Osteocyte (in vitro differentiated cells): ENCODE results near the gene FAM161B. TPM values are rescaled to one million over a fixed set of nuclear protein-coding genes. Genes with fewer than 3 reads are reported as not detected.
"Not testable (repeated sequence)": the region's sequence is repeated elsewhere in the genome, so short reads cannot be mapped to it uniquely, and the experiment has no call there.

ENCODE experiments used
- DNase-seq: peaks from one replicate; pipeline ENCODE4 v3.0.0; 2021; ENCODE audit warnings: mixed read lengths; ENCODE audit not compliant: unreplicated experiment; ENCODE audit errors: extremely low spot score
- H3K27ac Mint-ChIP-seq: one replicate; pipeline ENCODE4 v1.8.0; 2021; ENCODE audit warnings: mild to moderate bottlenecking, mixed read lengths; ENCODE audit not compliant: unreplicated experiment
- H3K27me3 Mint-ChIP-seq: one replicate; pipeline ENCODE4 v1.8.0; 2021; ENCODE audit warnings: mixed read lengths; ENCODE audit not compliant: unreplicated experiment
- H3K36me3 Mint-ChIP-seq: one replicate; pipeline ENCODE4 v1.8.0; 2021; ENCODE audit warnings: mixed read lengths; ENCODE audit not compliant: unreplicated experiment
- H3K4me1 Mint-ChIP-seq: one replicate; pipeline ENCODE4 v1.8.0; 2021; ENCODE audit warnings: mixed read lengths; ENCODE audit not compliant: unreplicated experiment
- H3K4me3 Mint-ChIP-seq: one replicate; pipeline ENCODE4 v1.8.0; 2021; ENCODE audit warnings: mild to moderate bottlenecking, moderate library complexity, mixed read lengths; ENCODE audit not compliant: unreplicated experiment
- H3K9me3 Mint-ChIP-seq: one replicate; pipeline ENCODE4 v1.8.0; 2021; ENCODE audit warnings: mixed read lengths; ENCODE audit not compliant: unreplicated experiment
- CTCF ChIP-seq: fragments of 200-600 bp; sonication (generic); IDR thresholded peaks from 2 replicates; pipeline ENCODE4 v1.5.0; 2021; ENCODE audit warnings: antibody characterized with exemption, mild to moderate bottlenecking, moderate library complexity
- total RNA-seq: library from RNA; stranded (reverse); gene quantifications from 2 replicates; pipeline ENCODE4 v1.2.1, GENCODE V29; 2021

FAM161B gene
- total RNA-seq, 1 donor from 2014 or later = 5.8 TPM

GRCh38 chr14:73996731-73997107, 46.8 kb upstream of the FAM161B start:
- Mint-ChIP-seq H3K36me3 (peaks cover 15% of the 10 kb centered on the region), H3K27ac (no peak overlapping the region), H3K4me1 (no peaks in the 10 kb centered on the region), H3K9me3 (no peaks in the 10 kb centered on the region), H3K27me3 (no peaks in the 10 kb centered on the region), H3K4me3 (no peak overlapping the region)
- DNase-seq = no peak
- TF ChIP-seq CTCF = no peak

GRCh38 chr14:73995977-73996378, 46.1 kb upstream of the FAM161B start:
- TF ChIP-seq CTCF = no peak
- Mint-ChIP-seq H3K4me1 (no peaks in the 10 kb centered on the region), H3K27me3 (no peaks in the 10 kb centered on the region), H3K27ac (no peak overlapping the region), H3K36me3 (peaks cover 15% of the 10 kb centered on the region), H3K9me3 (no peaks in the 10 kb centered on the region), H3K4me3 (no peak overlapping the region)
- DNase-seq = no peak

- DNase-seq, H3K4me1 Mint-ChIP-seq, H3K27ac Mint-ChIP-seq, H3K27me3 Mint-ChIP-seq, H3K4me3 Mint-ChIP-seq, H3K9me3 Mint-ChIP-seq: not testable (repeated sequence)
- peaks cover 13% of the 10 kb centered on the region for H3K36me3 Mint-ChIP-seq
Observed at GRCh38 chr14:73994926-73995325, 45.0 kb upstream of the FAM161B start.

- H3K27me3 Mint-ChIP-seq = no peaks in the 10 kb centered on the region
- H3K9me3 Mint-ChIP-seq = no peaks in the 10 kb centered on the region
Observed at GRCh38 chr14:73991092-73991491, 41.2 kb upstream of the FAM161B start.

GRCh38 chr14:73988656-73989055, 38.8 kb upstream of the FAM161B start:
- not testable (repeated sequence) for DNase-seq, H3K4me3 Mint-ChIP-seq

More at GRCh38 chr14:73991092-73991491, 41.2 kb upstream of the FAM161B start:
- TF ChIP-seq CTCF = no peak
- DNase-seq = no peak
- Mint-ChIP-seq H3K27ac (no peak overlapping the region), H3K4me1 (no peaks in the 10 kb centered on the region), H3K36me3 (peaks cover 16% of the 10 kb centered on the region), H3K4me3 (no peak overlapping the region)

GRCh38 chr14:73988065-73988464, 38.2 kb upstream of the FAM161B start:
- Mint-ChIP-seq H3K36me3 (peaks cover 17% of the 10 kb centered on the region), H3K9me3 (no peaks in the 10 kb centered on the region), H3K27me3 (no peaks in the 10 kb centered on the region), H3K4me1 (no peaks in the 10 kb centered on the region), H3K4me3 (no peak overlapping the region), H3K27ac (no peak overlapping the region)
- TF ChIP-seq CTCF = no peak
- no peak for DNase-seq

More at GRCh38 chr14:73988656-73989055, 38.8 kb upstream of the FAM161B start:
- not testable (repeated sequence) for H3K27me3 Mint-ChIP-seq, H3K27ac Mint-ChIP-seq, H3K4me1 Mint-ChIP-seq, H3K9me3 Mint-ChIP-seq
- peaks cover 17% of the 10 kb centered on the region for H3K36me3 Mint-ChIP-seq
